Middle frontal gyrus (tissue), 1 donor: ENCODE results near the gene C14orf93.
A peak's percentile ranks its signal among the peaks of the same experiment; 100 is the strongest.

Experiments used
- DNase-seq: peaks from one replicate; pipeline ENCODE4 v3.0.0-alpha.2; 2015; ENCODE audit warnings: low spot score; ENCODE audit errors: extremely low spot score

Gene C14orf93

DNA sequence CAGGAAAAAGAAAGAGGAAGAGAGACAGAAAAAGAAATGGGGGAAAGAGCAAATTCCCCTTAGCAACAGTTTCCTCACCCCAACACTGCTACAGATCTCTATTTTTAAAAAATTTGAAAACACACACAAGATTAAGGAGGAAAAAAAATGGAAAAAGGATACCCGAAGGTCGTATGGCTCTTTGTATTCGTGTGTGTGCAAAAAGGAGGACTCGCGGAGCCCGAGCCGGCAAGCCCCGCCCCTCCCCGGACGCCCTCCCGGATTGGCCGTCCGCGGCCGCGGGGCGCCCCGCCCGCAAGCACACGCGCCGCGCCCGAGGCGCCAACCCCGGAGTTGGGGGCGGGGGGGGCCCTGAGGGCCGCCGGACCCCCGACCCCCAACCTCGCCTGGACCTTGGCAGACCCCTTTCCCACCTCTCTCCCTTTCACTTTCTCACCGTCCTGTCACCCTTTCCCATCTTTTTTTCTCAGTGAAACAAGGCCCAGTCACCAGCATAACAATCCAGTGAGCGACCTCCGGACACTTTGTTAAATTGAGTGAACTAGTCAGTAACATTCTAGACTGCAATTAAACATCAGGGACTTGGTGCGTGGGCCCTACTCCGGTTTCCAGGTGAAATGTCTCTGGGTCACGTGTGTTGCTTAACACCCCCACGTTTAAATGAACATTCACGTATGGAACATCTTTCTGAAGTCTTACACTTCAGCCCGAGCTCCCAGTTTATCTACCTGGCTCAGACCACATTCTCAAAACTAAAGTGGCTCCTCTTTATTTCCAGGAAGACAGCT is at the start of gene C14orf93:
TSS of gene C14orf93 (minus strand) at position 205 of the 788 bp plus-strand sequence. CDS start 11,120 bp downstream, outside the sequence.
- peak; percentile 62 for DNase-seq

DNA sequence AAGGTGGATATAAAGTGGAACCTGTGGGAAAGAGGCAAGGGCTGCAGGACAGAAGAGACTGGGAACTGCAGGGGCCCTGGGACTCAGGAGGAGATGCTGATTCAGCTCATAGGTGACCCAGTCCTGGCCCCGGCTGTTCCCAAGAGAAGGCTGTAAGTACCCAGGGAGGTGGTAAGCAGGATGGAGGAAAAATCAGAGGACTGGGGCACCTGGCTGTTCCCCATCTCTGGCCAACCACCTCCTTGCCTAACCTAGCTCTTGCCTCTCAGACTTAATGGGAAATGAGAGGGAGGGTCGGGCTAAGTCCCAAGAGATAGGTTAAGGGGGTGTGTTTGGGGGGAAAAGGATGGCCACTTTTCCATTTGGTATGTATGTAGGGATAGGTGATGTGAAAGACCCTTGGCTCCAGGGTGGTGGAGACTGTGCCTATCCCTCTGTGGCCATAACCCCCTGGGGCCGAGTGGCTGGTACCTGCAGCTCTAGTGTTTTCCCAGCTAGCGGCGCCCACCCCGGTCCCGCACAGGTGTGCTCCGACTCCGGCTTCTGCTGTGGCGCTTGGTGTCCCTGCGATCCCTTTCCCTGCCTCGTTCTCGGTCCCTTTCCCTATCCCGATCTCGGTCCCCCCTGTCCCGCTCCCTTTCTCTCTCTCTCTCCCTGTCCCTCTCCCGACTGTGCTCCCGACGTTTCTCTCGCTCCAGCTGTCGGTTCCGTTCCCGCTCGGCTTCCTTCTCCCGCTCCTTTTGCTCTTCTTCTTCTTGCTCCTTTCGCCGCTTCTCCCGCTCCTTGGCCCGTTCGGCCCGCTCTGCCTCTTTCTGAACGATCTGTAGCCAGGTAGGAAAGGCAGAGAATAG is 48.9 kb upstream of the C14orf93 start:
- DNase-seq, result no peak

- DNase-seq, result peak; percentile 77
These were observed 48.1 kb upstream of the C14orf93 start for GRCh38 chr14:23057757-23058653.

GRCh38 chr14:23056956-23057756 is 47.2 kb upstream of the C14orf93 start, which contains the start of gene CDH24:
CDH24 (minus strand) TSS chr14:23057520; CDS start chr14:23055733, 1,787 bp downstream.
- DNase-seq, result no peak

GRCh38 chr14:23056145-23056955 is 46.4 kb upstream of the C14orf93 start:
- DNase-seq, result no peak

- DNase-seq, result no peak
These were observed 45.7 kb upstream of the C14orf93 start for GRCh38 chr14:23055621-23056144.

DNA sequence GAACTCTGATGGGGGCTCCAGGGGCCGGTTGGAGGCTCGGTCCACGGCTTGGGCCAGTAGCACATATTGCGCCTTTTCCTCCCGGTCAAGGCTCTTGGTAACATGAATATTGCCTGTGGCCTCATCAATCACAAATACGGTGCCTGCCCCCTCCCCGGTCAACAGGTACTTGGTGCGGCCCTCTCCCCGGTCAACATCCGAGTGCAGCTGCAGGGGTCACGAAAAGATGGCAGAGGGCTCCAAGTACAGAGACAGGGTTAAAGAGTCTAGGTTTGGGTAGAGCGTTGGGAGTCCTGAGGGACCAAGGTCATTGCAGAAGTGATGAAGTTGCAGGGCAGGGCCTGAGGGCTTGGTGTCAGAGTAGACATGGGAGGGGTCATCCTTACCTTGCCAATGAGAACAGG is 45.2 kb upstream of the C14orf93 start:
- DNase-seq, result no peak

- no peak for DNase-seq
These were observed 44.3 kb upstream of the C14orf93 start for GRCh38 chr14:23054000-23054811.

DNA sequence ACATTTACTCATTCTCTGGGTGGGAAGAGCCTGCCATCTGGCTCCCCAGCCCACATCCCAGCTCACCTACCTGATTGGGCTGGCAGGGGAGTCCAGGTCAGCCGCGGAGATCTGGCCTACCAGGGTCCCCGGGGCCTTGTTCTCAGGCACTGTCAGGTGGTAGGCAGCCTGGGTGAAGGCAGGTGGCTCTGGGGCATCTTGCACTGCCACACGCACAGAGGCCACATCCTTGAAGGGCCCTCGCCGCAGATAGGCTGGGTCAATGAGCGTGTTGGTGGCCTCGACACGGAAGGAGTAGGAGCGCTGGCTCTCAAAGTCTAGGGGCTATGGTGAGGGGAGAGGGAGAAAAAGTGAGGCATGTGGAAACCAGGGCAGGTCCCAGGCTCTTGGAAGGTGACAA is 43.5 kb upstream of the C14orf93 start:
- DNase-seq, result no peak

- no peak for DNase-seq
These were observed 42.7 kb upstream of the C14orf93 start for GRCh38 chr14:23052671-23053070.

DNA sequence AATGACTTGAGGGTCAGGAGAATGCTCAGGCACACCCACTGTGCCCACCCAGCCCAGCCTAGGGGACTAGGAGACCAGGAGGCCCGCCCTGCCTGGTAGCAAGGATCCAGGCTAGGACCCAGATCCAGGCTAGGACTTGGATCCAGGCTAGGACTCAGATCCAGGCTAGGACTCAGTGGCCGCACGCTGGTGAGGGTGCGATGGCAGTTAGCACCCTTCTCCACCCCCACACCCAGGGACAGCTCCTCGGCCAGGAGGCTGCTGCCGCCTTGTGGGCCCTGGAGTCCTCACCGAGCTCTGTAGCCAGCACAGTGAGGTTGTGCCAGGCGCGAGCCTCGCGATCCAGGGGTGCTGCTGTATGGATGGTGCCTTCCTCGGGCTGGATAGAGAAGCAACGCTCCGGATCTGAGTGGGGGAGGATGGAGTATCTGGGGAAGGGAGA is 42.3 kb upstream of the C14orf93 start:
- DNase-seq, result no peak

- DNase-seq, result no peak
These were observed 41.5 kb upstream of the C14orf93 start for GRCh38 chr14:23051141-23052057.

DNA sequence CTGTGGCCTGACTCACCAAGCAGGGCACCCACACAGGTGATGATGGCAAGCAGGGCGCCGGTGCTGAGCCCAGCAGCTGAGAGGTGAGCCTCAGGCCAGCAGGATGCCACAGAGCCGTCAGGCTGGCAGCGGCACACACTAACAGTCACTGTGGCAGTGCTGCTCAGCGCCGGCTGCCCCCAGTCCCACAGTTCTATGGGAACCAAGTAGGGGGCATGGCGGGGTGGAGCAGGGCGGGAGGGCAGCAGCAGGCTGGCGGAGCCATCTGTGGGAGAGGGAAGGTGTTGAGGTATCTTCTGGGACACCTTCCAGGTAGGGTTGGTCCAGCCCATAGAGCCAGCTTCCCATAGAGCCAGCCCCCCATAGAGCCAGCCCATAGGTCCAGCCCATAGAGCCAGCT is 39.1 kb upstream of the C14orf93 start:
- no peak for DNase-seq

DNA sequence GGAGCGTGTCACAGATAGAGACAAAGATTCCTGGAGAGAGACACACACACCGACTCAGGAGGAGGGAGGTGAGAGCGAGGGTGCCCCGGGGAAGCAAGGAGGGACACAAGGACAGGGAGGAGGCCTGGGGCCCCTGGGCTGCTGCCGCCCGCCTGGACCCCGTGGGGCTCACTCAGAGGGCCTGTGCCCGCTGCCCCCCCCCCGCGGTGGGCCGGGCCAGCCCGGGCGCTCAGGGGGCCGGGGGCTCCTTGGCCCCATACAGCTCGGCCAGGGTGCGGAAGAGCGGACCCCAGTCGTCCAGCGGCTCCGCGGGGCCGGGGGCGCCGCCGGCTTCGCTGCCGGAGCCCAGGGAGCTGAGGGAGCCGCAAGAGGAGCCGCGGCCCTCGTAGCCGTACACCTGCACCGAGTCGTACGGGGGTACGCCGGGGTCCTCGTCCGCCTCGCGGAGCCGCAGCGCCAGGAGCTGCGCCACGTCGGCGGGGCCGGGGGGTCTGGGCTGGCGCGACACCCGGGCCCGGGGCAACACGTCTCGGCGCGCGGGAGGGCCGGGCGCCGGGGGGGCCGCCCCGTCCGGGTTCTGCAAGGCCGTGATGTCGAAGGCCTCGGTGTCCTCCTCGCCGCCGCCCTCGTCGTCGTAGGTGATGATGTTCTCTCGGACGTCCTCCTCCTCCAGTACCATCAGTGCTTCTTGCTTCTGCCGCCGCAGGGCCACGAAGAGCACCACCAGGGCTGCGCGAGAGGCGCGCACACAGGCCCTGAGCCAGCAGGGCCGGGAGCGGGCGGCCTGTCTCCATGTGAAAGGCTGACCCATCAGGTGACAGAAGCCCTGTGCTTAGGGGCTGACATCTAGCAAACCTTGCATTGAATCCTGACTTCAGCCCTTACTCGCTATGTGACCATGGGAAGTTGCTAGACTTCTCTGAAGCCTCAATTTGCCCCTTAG is 38.1 kb upstream of the C14orf93 start:
- no peak for DNase-seq

- no peak for DNase-seq
These were observed 37.2 kb upstream of the C14orf93 start for GRCh38 chr14:23047034-23047634.
